T-cell (primary cell): ENCODE data around the gene NDUFB6. TPM values are rescaled to one million over a fixed set of nuclear protein-coding genes. Genes with fewer than 3 reads are reported as not detected.
A peak's percentile ranks its signal among the peaks of the same experiment; 100 is the strongest.
"Not testable (repeated sequence)": the region's sequence is repeated elsewhere in the genome, so short reads cannot be mapped to it uniquely, and the experiment has no call there.

Source experiments
- ATAC-seq, 4 experiments: fragments of 200-7000 bp in 3 of 4; fragments of 150-1000 bp in 1 of 4; cut with Tn5 transposase; replicated peaks in 1 of 4; 1 replicate in 3 of 4; 2 replicates in 1 of 4; pipeline ENCODE4 v1.10.0; 2021; ENCODE audit warnings: moderate library complexity in 3 of 4, mild to moderate bottlenecking in 2 of 4, moderate number of reproducible peaks in 1 of 4
- CTCF ChIA-PET, 2 donors: fragments of 300-600 bp; sonication (Branson Sonifier 250); formaldehyde crosslinking; loops; one replicate each; lab custom pipeline; 2022; ENCODE audit warnings: antibody characterized with exemption in 2 of 2; lab: Charles Lee
- POLR2A ChIA-PET, 2 donors: fragments of 300-600 bp; sonication (Branson Sonifier 250); formaldehyde crosslinking; loops; one replicate each; lab custom pipeline; 2022; ENCODE audit warnings: antibody characterized with exemption in 2 of 2; lab: Charles Lee
- DNase-seq, 35 experiments: peaks; one replicate each; pipeline versions ENCODE4 v3.0.0 to v3.0.0-alpha.2; 2013 to 2023
- H3K27ac ChIP-seq: one replicate; pipeline ENCODE4 v1.5.1; 2013; ENCODE audit warnings: low read length
- H3K27me3 ChIP-seq, 2 experiments: replicated peaks in 1 of 2; 1 replicate in 1 of 2; 2 replicates in 1 of 2; pipeline versions ENCODE4 v1.6.1 to v1.7.0; 2013; ENCODE audit warnings: low read length in 1 of 2, mixed read lengths in 1 of 2; ENCODE audit not compliant: control insufficient read depth in 2 of 2, insufficient read depth in 2 of 2; ENCODE audit errors: extremely low read depth in 1 of 2
- H3K36me3 ChIP-seq, 2 donors: 1 replicate in 1 of 2; 2 replicates in 1 of 2; pipeline versions ENCODE4 v1.6.1 to v1.7.0; 2013; ENCODE audit warnings: low read length in 1 of 2; ENCODE audit not compliant: control insufficient read depth in 2 of 2, insufficient read depth in 1 of 2; ENCODE audit errors: extremely low read depth in 1 of 2
- H3K4me1 ChIP-seq, 2 experiments: 1 replicate in 1 of 2; 2 replicates in 1 of 2; pipeline versions ENCODE4 v1.6.1 to v1.7.0; 2013; ENCODE audit warnings: low read length in 2 of 2, mixed read lengths in 1 of 2; ENCODE audit not compliant: insufficient read depth in 2 of 2, control insufficient read depth in 1 of 2; ENCODE audit errors: extremely low read depth in 1 of 2
- H3K4me3 ChIP-seq, 2 donors: 1 replicate in 1 of 2; 2 replicates in 1 of 2; pipeline versions ENCODE4 v1.5.1 to v1.7.0; 2013; ENCODE audit warnings: mild to moderate bottlenecking in 2 of 2, low read length in 1 of 2, moderate library complexity in 1 of 2; ENCODE audit not compliant: control insufficient read depth in 1 of 2; ENCODE audit errors: extremely low read depth in 1 of 2
- H3K9me3 ChIP-seq: 2 replicates; pipeline ENCODE4 v1.7.0; 2013
- H3K27ac Mint-ChIP-seq, 2 donors: one replicate each; pipeline ENCODE4 v1.8.0; 2020 to 2021; ENCODE audit warnings: mild to moderate bottlenecking in 2 of 2, mixed read lengths in 2 of 2
- H3K27me3 Mint-ChIP-seq, 2 donors: one replicate each; pipeline ENCODE4 v1.8.0; 2021 to 2022; ENCODE audit warnings: mixed read lengths in 2 of 2
- H3K36me3 Mint-ChIP-seq: one replicate; pipeline ENCODE4 v1.8.0; 2021; ENCODE audit warnings: mixed read lengths
- H3K4me1 Mint-ChIP-seq, 3 donors: one replicate each; pipeline ENCODE4 v1.8.0; 2020 to 2022; ENCODE audit warnings: mixed read lengths in 3 of 3, mild to moderate bottlenecking in 1 of 3
- H3K4me3 Mint-ChIP-seq, 3 donors: one replicate each; pipeline ENCODE4 v1.8.0; 2020 to 2022; ENCODE audit warnings: mild to moderate bottlenecking in 3 of 3, mixed read lengths in 3 of 3, moderate library complexity in 3 of 3
- H3K9me3 Mint-ChIP-seq, 3 donors: one replicate each; pipeline ENCODE4 v1.8.0; 2020 to 2022; ENCODE audit warnings: mixed read lengths in 3 of 3
- WGBS: methylation state at CpG from one replicate; pipeline ENCODE4 v1.1.5; 2013; ENCODE audit warnings: missing lambda C conversion rate; ENCODE audit not compliant: insufficient coverage; 5-methylcytosine and 5-hydroxymethylcytosine counted together
- total RNA-seq, 35 experiments: library from RNA in 6 of 35; stranded (reverse) in 6 of 35; fragments of 120-200 nt in 1 of 35; gene quantifications; one replicate each; pipeline versions ENCODE4 v1.2.1 to v1.2.4 and lab custom pipeline; 2013 to 2026

NDUFB6 gene
- total RNA-seq, 5 donors from 2014 or later (not counting 1 experiment from before 2014, with no cell fraction given), result 14.8 to 21.9 (median 18.3) TPM

DNA sequence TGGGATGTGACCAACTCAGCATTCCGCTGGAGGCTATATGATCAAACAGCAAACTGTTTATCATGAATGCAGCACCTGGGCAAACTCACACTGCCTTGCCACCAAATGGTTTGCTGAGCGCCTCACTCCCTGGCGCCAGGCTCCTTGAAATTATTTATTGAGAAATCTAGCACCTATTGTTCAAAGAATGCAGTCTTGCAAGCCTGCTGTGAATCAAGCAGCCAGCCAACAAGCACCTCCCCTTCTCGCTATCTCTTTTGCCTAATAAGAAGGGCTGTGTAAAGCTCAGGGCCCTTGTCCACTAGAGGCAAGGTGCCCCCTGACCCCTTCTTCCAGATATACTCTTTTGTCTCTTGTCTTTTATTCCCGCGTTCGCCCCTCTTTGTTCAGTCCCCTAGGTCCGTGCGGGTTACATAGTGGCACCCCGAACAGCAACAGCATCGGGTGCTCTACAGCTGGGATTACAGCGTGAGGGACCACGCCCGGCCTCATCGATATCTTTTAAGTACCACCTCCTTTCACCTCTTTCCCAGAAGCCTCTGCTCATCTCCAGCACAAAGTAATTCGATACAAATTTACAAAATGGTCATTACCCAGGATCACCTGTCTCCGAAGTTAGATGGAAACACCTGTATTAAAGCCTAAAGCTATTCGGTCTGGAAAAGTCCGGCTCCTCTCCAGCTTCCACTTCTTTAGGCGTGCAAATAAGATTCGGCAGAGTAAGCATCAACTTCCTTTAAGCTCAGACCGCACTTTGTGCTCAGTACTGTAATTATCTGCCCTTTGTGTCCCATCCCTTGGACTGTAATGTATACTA is 47.9 kb downstream of the NDUFB6 start:
- Histone ChIP-seq H3K36me3 (peaks cover 0 to 2% of the 10 kb centered on the region in 2 donors), H3K4me1 (peaks cover 16 to 20% of the 10 kb centered on the region in 2 experiments), H3K27me3 (no peaks in the 10 kb centered on the region), H3K27ac (peak overlapping the region; percentile 74), H3K4me3 (peak overlapping the region; percentile 77 to 85), H3K9me3 (no peaks in the 10 kb centered on the region)
- Mint-ChIP-seq H3K9me3 (no peaks in the 10 kb centered on the region), H3K27me3 (no peaks in the 10 kb centered on the region), H3K36me3 (peaks cover 30% of the 10 kb centered on the region), H3K27ac (peak overlapping the region; percentile 97 to 99), H3K4me3 (peak overlapping the region; percentile 87 to 98 (median 92)), H3K4me1 (peaks cover 49 to 70% (median 61%) of the 10 kb centered on the region in 3 donors)
- ATAC-seq (peak in 2 of 4 experiments; percentile 29 to 30), DNase-seq (peak in 21 of 35 experiments; percentile 1 to 42 (median 12))
- ChIA-PET CTCF (interaction anchor here (0.6 to 3.2 kb wide), 14 partner anchors 20 to 939 kb away, joined by 3 to 60 read pairs (median 6); partner anchors contain the start of gene ACO1 (in 1 of the 2)), POLR2A (interaction anchor here (0.5 to 2.0 kb wide), 8 partner anchors 8 to 1693 kb away, joined by 3 to 11 read pairs (median 4); no protein-coding TSS in a partner anchor)
- 29% methylated on average over 13 of the region's 22 CpGs for WGBS

DNA sequence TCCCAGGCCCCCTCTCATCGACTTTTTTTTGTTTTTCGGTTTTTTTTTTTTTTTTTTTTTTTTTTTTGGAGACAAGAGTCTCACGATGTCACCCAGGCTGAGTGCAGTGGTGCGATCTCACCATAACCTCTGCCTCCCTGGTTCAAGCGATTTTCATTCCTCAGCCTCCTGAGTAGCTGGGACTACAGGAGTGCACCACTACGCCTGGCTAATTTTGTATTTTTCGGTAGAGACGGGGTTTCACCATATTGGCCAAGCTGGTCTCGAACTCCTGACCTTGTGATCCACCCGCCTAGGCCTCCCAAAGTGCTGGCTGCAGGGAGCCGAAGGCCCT is 48.4 kb downstream of the NDUFB6 start:
- 98% methylated on average over 8 of the region's 11 CpGs for WGBS
- peaks cover 49 to 72% (median 63%) of the 10 kb centered on the region in 3 donors for H3K4me1 Mint-ChIP-seq
- not testable (repeated sequence) for DNase-seq

DNA sequence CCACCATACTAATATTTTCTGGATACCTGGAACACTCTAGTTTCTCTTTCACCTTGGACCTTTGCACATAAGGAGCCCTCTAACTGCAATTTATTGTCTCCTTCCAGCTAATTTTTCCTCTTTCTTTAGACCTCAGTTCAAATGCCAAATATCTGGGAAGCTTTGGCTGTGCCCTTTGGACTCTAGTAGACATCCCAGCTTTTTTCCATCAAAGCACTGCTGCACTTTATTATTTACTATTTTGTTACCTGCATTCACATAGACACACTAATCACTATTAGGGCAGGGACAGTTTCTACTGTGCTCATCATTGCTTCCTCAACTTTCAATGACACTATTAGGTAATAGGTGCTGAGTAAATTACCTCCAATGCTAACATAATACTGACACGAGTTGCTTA is 49.0 kb downstream of the NDUFB6 start:
- no peak for ATAC-seq
- H3K9me3 Mint-ChIP-seq, result no peaks in the 10 kb centered on the region
- no CpG with 5 or more reads among the region's 1 CpG for WGBS
- Histone ChIP-seq H3K4me3 (no peak overlapping the region), H3K9me3 (no peaks in the 10 kb centered on the region), H3K4me1 (peaks cover 16 to 20% of the 10 kb centered on the region in 2 experiments), H3K27ac (peak overlapping the region; percentile 0), H3K36me3 (peaks cover 0 to 2% of the 10 kb centered on the region in 2 donors), H3K27me3 (no peaks in the 10 kb centered on the region)
- POLR2A ChIA-PET, result interaction anchor here in 1 of 2 donors (0.7 kb wide), 1 partner anchor 146 kb away, joined by 7 read pairs; no protein-coding TSS in a partner anchor
- H3K4me1 Mint-ChIP-seq, result peaks cover 49 to 75% (median 64%) of the 10 kb centered on the region in 3 donors
- no peak for DNase-seq
- no peaks in the 10 kb centered on the region for H3K27me3 Mint-ChIP-seq
- peak overlapping the region; percentile 87 to 98 (median 92) for H3K4me3 Mint-ChIP-seq
- H3K36me3 Mint-ChIP-seq, result peaks cover 30% of the 10 kb centered on the region
- H3K27ac Mint-ChIP-seq, result peak overlapping the region; percentile 80 to 99
- CTCF ChIA-PET, result interaction anchor here in 1 of 2 donors (0.7 kb wide), 1 partner anchor 40 kb away, joined by 5 read pairs; no protein-coding TSS in a partner anchor

More for the DNA sequence above, 48.4 kb downstream of the NDUFB6 start:
- ChIA-PET CTCF (interaction anchor here (0.6 to 3.2 kb wide), 4 partner anchors 25 to 940 kb away, joined by 3 to 60 read pairs (median 18); no protein-coding TSS in a partner anchor), POLR2A (interaction anchor here in 1 of 2 donors (0.7 kb wide), 1 partner anchor 147 kb away, joined by 7 read pairs; no protein-coding TSS in a partner anchor)
- H3K9me3 Mint-ChIP-seq, H3K9me3 ChIP-seq, H3K27me3 ChIP-seq, H3K27ac ChIP-seq, ATAC-seq, H3K4me3 ChIP-seq, H3K36me3 ChIP-seq, H3K27me3 Mint-ChIP-seq: not testable (repeated sequence)
- Mint-ChIP-seq H3K27ac (peak overlapping the region; percentile 80 to 99), H3K4me3 (peak overlapping the region; percentile 87 to 98 (median 92)), H3K36me3 (peaks cover 30% of the 10 kb centered on the region)
- H3K4me1 ChIP-seq, result peaks cover 16 to 20% of the 10 kb centered on the region in 2 experiments

DNA sequence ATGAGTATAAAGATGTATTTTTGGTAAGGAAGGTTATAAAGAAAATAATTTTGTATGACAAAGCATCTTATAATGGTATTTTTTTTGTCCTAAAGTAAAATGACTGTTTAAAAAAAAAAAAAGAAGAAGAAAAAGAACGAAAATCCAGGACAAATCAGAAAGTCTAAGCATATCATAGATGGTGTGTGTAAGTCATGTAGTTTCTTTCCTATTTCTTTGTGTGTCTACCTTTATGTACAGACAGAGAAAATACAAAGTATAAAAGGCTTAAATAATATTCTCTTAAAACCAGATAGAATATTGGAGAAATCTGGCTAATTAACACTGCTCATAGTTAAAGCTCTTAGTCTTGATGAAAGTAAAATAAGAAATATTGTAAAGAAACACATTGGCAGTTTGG is 54.7 kb downstream of the NDUFB6 start:
- H3K4me1 Mint-ChIP-seq, result peaks cover 56 to 67% (median 65%) of the 10 kb centered on the region in 3 donors
- no peaks in the 10 kb centered on the region for H3K27me3 Mint-ChIP-seq
- ChIA-PET POLR2A (interaction anchor here (0.6 to 0.7 kb wide), 2 partner anchors 7 to 10 kb away, joined by 3 to 5 read pairs; no protein-coding TSS in a partner anchor), CTCF (interaction anchor here in 1 of 2 donors (1.7 kb wide), 1 partner anchor 11 kb away, joined by 4 read pairs; no protein-coding TSS in a partner anchor)
- no peak overlapping the region for H3K27ac ChIP-seq
- DNase-seq (no peak), ATAC-seq (no peak)
- peaks cover 0 to 6% (median 3%) of the 10 kb centered on the region in 3 donors for H3K9me3 Mint-ChIP-seq
- no peak overlapping the region for H3K4me3 ChIP-seq
- no peak overlapping the region for H3K27ac Mint-ChIP-seq
- peaks cover 0 to 10% of the 10 kb centered on the region in 2 experiments for H3K4me1 ChIP-seq
- H3K36me3 Mint-ChIP-seq, result peaks cover 64% of the 10 kb centered on the region
- H3K9me3 ChIP-seq, result peaks cover 2% of the 10 kb centered on the region
- WGBS, result no CpG with 5 or more reads among the region's 1 CpG
- H3K27me3 ChIP-seq, result no peaks in the 10 kb centered on the region
- H3K36me3 ChIP-seq, result peaks cover 0 to 7% of the 10 kb centered on the region in 2 donors
- H3K4me3 Mint-ChIP-seq, result no peak overlapping the region

DNA sequence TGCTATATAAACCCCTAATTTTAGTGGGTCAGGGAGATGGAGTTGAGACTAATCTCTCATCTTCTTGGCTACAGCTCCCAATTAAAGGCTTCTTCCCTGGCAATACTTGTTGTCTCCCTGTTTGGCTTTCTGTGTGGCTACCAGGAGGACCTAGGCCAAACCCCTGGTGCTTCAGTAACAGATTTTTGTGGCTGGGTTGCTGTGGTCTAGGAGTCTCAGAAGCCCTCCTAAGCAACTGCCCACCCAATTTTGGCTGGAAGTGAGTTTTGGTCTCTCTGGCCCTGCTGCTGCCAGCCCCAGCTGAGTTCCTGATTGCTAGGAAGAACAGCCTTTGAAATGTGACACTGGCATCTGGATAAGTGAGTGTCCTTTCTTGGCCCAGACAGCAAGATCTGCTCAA is 56.7 kb downstream of the NDUFB6 start:
- peaks cover 0 to 6% of the 10 kb centered on the region in 2 experiments for H3K4me1 ChIP-seq
- Mint-ChIP-seq H3K9me3 (peaks cover 0 to 6% (median 3%) of the 10 kb centered on the region in 3 donors), H3K27ac (no peak overlapping the region), H3K4me1 (peaks cover 60 to 67% (median 64%) of the 10 kb centered on the region in 3 donors), H3K36me3 (peaks cover 50% of the 10 kb centered on the region), H3K27me3 (no peaks in the 10 kb centered on the region), H3K4me3 (no peak overlapping the region)
- H3K27ac ChIP-seq, result no peak overlapping the region
- H3K4me3 ChIP-seq, result no peak overlapping the region
- H3K36me3 ChIP-seq, result peaks cover 0 to 4% of the 10 kb centered on the region in 2 donors
- DNase-seq (no peak), ATAC-seq (no peak)
- CTCF ChIA-PET, result interaction anchor here in 1 of 2 donors (1.0 kb wide), 1 partner anchor 36 kb away, joined by 8 read pairs; the partner anchor contains the start of gene SMIM27
- POLR2A ChIA-PET, result no interaction called here
- no peaks in the 10 kb centered on the region for H3K27me3 ChIP-seq
- H3K9me3 ChIP-seq, result peaks cover 2% of the 10 kb centered on the region

DNA sequence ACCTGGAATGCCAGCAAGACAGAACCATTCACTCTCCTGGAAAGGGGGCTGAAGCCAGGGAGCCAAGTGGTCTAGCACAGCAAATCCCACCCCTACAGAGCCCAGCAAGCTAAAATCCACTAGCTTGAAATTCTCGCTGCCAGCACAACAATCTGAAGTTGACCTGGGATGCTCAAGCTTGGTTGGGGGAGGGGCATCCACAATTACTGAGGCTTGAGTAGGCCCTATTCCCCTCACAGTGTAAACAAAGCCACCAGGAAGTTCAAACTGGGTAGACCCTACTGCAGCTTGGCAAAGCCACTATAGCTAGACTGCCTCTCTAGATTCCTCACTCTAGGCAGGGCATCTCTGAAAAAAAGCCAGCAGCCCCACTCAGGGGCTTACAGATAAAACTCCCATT is 64.2 kb downstream of the NDUFB6 start:
- Mint-ChIP-seq H3K9me3 (no peaks in the 10 kb centered on the region), H3K27me3 (no peaks in the 10 kb centered on the region), H3K4me3 (no peak overlapping the region), H3K27ac (peak overlapping the region in 1 of 2 donors; percentile 22), H3K36me3 (peaks cover 11% of the 10 kb centered on the region), H3K4me1 (peaks cover 53 to 61% (median 59%) of the 10 kb centered on the region in 3 donors)
- ChIA-PET CTCF (interaction anchor here (1.0 to 1.2 kb wide), 2 partner anchors 38 to 71 kb away, joined by 3 read pairs; no protein-coding TSS in a partner anchor), POLR2A (interaction anchor here in 1 of 2 donors (0.6 kb wide), 1 partner anchor 9 kb away, joined by 5 read pairs; no protein-coding TSS in a partner anchor)
- no peaks in the 10 kb centered on the region for H3K9me3 ChIP-seq
- no CpG with 5 or more reads among the region's 1 CpG for WGBS
- no peaks in the 10 kb centered on the region for H3K27me3 ChIP-seq
- ATAC-seq, result no peak
- no peaks in the 10 kb centered on the region for H3K4me1 ChIP-seq
- H3K27ac ChIP-seq, result no peak overlapping the region
- peaks cover under 1 to 3% of the 10 kb centered on the region in 2 donors for H3K36me3 ChIP-seq
- DNase-seq, result no peak
- H3K4me3 ChIP-seq, result no peak overlapping the region
